GM12878 (cell line): ENCODE results near the gene ALG8. TPM values are rescaled to one million over a fixed set of nuclear protein-coding genes. Genes with fewer than 3 reads are reported as not detected.

Experiments
- BHLHE40 ChIP-seq, 2 experiments: fragments of 450-650 bp in 1 of 2; IDR thresholded peaks; 2 replicates each; pipeline ENCODE4 v1.6.1; 2011 to 2017; ENCODE audit warnings: low read depth in 2 of 2, borderline replicate concordance in 1 of 2, improper control_type of control experiment in 1 of 2, low read length in 1 of 2, mild to moderate bottlenecking in 1 of 2
- BMI1 ChIP-seq: fragments of 450-650 bp; IDR thresholded peaks from 2 replicates; pipeline ENCODE4 v1.6.1; 2016; ENCODE audit warnings: mild to moderate bottlenecking, moderate library complexity, borderline replicate concordance
- CTCF ChIP-seq, 3 experiments: IDR thresholded peaks in 2 of 3; conservative IDR thresholded peaks in 1 of 3; 2 replicates each; pipeline ENCODE4 v1.5.1; 2011; ENCODE audit warnings: low read depth in 3 of 3, low read length in 3 of 3, mild to moderate bottlenecking in 3 of 3, control low read depth in 2 of 3, moderate library complexity in 2 of 3, inconsistent platforms in 1 of 3, mixed read lengths in 1 of 3; ENCODE audit not compliant: control insufficient read depth in 2 of 3, insufficient read depth in 1 of 3; ENCODE audit errors: extremely low read depth in 1 of 3
- KDM1A ChIP-seq: fragments of 200-600 bp; sonication (generic); IDR thresholded peaks from 2 replicates; pipeline ENCODE4 v1.6.1; 2016; ENCODE audit warnings: borderline replicate concordance
- ZBTB4 ChIP-seq: fragments of 450-650 bp; formaldehyde crosslinking; IDR thresholded peaks from 2 replicates; pipeline ENCODE4 v1.4.0; 2022; ENCODE audit warnings: mild to moderate bottlenecking, moderate library complexity
- polyA plus RNA-seq, 11 experiments: library from polyadenylated mRNA; depleted of rRNA in 4 of 11; unstranded in 6 of 11; stranded (reverse) in 5 of 11; fragments of >200 nt; fragmentation: Nextera tagmentation in 4 of 11; fragmentation: Illumina TruSeq in 1 of 11; extraction: Ambion mirVana in 4 of 11; extraction: Trizol in 1 of 11; gene quantifications; 1 replicate in 1 of 11; 2 replicates in 10 of 11; pipeline versions ENCODE4 v1.2.1 to v1.2.3, GENCODE V29; 2011 to 2016; ENCODE audit warnings: inconsistent platforms in 2 of 11, missing spikeins in 2 of 11, low read depth in 1 of 11
- total RNA-seq, 4 experiments: library from RNA; depleted of rRNA in 3 of 4; stranded (reverse); fragments of >200 nt in 3 of 4; fragmentation: Illumina TruSeq in 1 of 4; extraction: Trizol in 1 of 4; gene quantifications; 2 replicates each; pipeline versions ENCODE4 v1.2.1 to v1.2.3, GENCODE V29; 2013 to 2021

The ALG8 gene
- total and polyA plus RNA-seq, 10 of the 15 experiments (the other 5 are each of a cell fraction or from before 2014, with no cell fraction given), result 45.7 to 105 (median 68.4) TPM

- TF ChIP-seq BMI1, result no peak
- peak in 1 of 3 experiments; percentile 26; a peak in 1 of 6 replicates for TF ChIP-seq CTCF (IDR thresholded peaks at IDR 0.05 in 2 of 3, conservative IDR thresholded peaks at IDR 0.05 in 1 of 3; ENCODE audit: control insufficient read depth in 2 of 3, extremely low read depth in 1 of 3, insufficient read depth in 1 of 3, low read depth in 3 of 3, low read length in 3 of 3)
- TF ChIP-seq BHLHE40 (IDR thresholded peaks at IDR 0.05; ENCODE audit: borderline replicate concordance in 1 of 2, low read depth in 2 of 2, low read length in 1 of 2), result no peak
- 0 out of 2 replicates have a peak, but pooled peaks have one; percentile 43 for TF ChIP-seq KDM1A
- TF ChIP-seq ZBTB4 (CRISPR knock-in tag), result no peak
Observed at GRCh38 chr11:78138694-78139421, 568 bp downstream of the ALG8 start (continued).
